Erythroblast (primary cell): Measurements from ENCODE around the gene SNED1.

Experiments
- GATA1 ChIP-seq: IDR thresholded peaks from 2 replicates; pipeline ENCODE4 v1.6.1; 2011; ENCODE audit warnings: low read depth, mild to moderate bottlenecking, control low read depth, low read length, moderate library complexity
- POLR2A ChIP-seq: IDR thresholded peaks from 2 replicates; pipeline ENCODE4 v1.6.1; 2011; ENCODE audit warnings: mild to moderate bottlenecking, low read length

DNA sequence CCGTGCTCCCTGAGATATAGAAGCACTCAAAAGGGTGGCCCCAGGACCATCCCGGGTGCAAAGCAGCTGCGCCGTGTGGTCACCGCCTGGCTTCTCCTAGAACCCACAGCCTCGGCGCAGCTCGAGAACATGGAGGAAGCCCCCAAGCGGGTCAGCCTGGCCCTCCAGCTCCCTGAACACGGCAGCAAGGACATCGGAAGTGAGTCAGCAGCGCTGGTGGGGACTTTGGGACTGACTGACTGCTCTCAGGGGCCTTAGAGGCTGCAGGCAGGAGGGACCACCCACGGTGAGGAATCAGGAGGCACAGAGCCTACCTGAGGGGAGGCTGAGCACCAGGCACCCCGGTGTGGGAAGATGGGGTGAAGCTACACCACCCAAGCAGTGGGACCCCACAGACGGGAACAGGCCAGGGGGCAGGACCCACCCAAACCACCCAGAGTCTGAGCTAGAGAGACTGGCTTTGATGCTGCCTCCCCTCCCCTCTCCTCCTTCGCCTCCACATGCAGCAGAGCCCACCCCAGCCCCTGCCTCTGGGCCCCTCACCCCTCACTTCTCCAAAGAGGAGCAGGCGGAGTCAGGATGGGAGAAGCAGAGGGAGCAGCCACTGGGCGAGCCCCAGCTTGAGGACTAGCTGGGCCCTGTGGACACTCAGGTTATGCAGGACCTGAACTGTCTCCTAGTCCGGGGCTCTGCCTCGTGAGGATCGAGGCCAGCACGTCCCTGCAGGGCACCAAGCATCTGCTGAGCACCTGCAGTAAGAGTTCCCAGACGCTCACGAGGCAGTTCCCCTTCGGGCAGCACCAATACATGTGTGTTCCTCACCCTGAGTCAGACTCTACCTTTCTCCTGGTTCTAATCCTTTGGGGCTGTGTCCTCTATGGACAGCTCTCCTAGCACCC lies 75.0 kb downstream of the SNED1 start:
- TF ChIP-seq POLR2A (no peak), GATA1 (no peak)
